Endodermal cell (in vitro differentiated cells): ENCODE results near the gene FUT7. TPM values are rescaled to one million over a fixed set of nuclear protein-coding genes. Genes with fewer than 3 reads are reported as not detected.

Experiments used
- DNase-seq: peaks from one replicate; pipeline ENCODE4 v3.0.0-alpha.2; 2017
- H3K27ac ChIP-seq: 2 replicates; pipeline ENCODE4 v1.5.1; 2013; ENCODE audit warnings: mild to moderate bottlenecking, low read depth, low read length, moderate library complexity
- H3K27me3 ChIP-seq: 2 replicates; pipeline ENCODE4 v1.6.1; 2013; ENCODE audit warnings: mild to moderate bottlenecking, low read length, moderate library complexity; ENCODE audit not compliant: insufficient read depth, control insufficient read depth, poor library complexity, severe bottlenecking
- H3K36me3 ChIP-seq: 2 replicates; pipeline ENCODE4 v1.7.0; 2013; ENCODE audit warnings: mild to moderate bottlenecking, low read length, moderate library complexity; ENCODE audit not compliant: control insufficient read depth, insufficient read depth
- H3K4me1 ChIP-seq: one replicate; pipeline ENCODE4 v1.7.0; 2013; ENCODE audit warnings: low read length; ENCODE audit not compliant: control insufficient read depth, insufficient read depth
- H3K4me3 ChIP-seq: 2 replicates; pipeline ENCODE4 v1.5.1; 2013; ENCODE audit warnings: mild to moderate bottlenecking, low read length, moderate library complexity
- H3K9ac ChIP-seq: 2 replicates; pipeline ENCODE4 v1.6.1; 2013; ENCODE audit warnings: mild to moderate bottlenecking, low read length, moderate library complexity; ENCODE audit not compliant: poor library complexity, severe bottlenecking; ENCODE audit errors: extremely low read depth
- H3K9me3 ChIP-seq: 2 replicates; pipeline ENCODE4 v1.6.1; 2013; ENCODE audit warnings: mild to moderate bottlenecking, low read length, moderate library complexity; ENCODE audit not compliant: control insufficient read depth
- H3K27ac Mint-ChIP-seq: 2 replicates; pipeline ENCODE4 v1.8.0; 2020; ENCODE audit warnings: mixed read lengths
- H3K27me3 Mint-ChIP-seq: 2 replicates; pipeline ENCODE4 v1.8.0; 2021; ENCODE audit warnings: mild to moderate bottlenecking, mixed read lengths; ENCODE audit not compliant: insufficient read depth
- H3K36me3 Mint-ChIP-seq: 2 replicates; pipeline ENCODE4 v1.8.0; 2020; ENCODE audit warnings: low read depth, mixed read lengths
- H3K4me1 Mint-ChIP-seq: 2 replicates; pipeline ENCODE4 v1.8.0; 2020; ENCODE audit warnings: mixed read lengths
- H3K4me3 Mint-ChIP-seq: 2 replicates; pipeline ENCODE4 v1.8.0; 2020; ENCODE audit warnings: mild to moderate bottlenecking, moderate library complexity, mixed read lengths
- H3K9me3 Mint-ChIP-seq: 2 replicates; pipeline ENCODE4 v1.8.0; 2020; ENCODE audit warnings: mild to moderate bottlenecking, mixed read lengths
- CTCF ChIP-seq: fragments of 200-600 bp; sonication (generic); conservative IDR thresholded peaks from 2 replicates; pipeline ENCODE4 v1.5.0; 2021; ENCODE audit warnings: antibody characterized with exemption, mild to moderate bottlenecking
- WGBS, 2 experiments: methylation state at CpG; one replicate each; pipeline versions ENCODE4 v1.1.5 to v1.1.7; 2013; ENCODE audit warnings: missing lambda C conversion rate in 2 of 2, mixed read lengths in 1 of 2; ENCODE audit not compliant: insufficient coverage in 1 of 2, insufficient read length in 1 of 2; 5-methylcytosine and 5-hydroxymethylcytosine counted together
- total RNA-seq, 2 donors: library from RNA; stranded (reverse); fragmentation: NEBNext Ultra II Directional in 1 of 2; extraction: Animal tissue kit (Norgen Biotek cat#: 25700) in 1 of 2; gene quantifications; 2 replicates in 1 of 2; 3 replicates in 1 of 2; pipeline ENCODE4 v1.2.1, GENCODE V29; 2021

FUT7 gene
- total RNA-seq, 2 donors from 2014 or later = not detected

- H3K27me3 ChIP-seq = peaks cover 32% of the 10 kb centered on the region
- no peaks in the 10 kb centered on the region for H3K4me1 ChIP-seq
Measured at GRCh38 chr9:137056739-137057415, 25.0 kb upstream of the FUT7 start.

GRCh38 chr9:137055385-137056364, 23.8 kb upstream of the FUT7 start:
- H3K36me3 ChIP-seq = no peaks in the 10 kb centered on the region
- H3K4me1 ChIP-seq = no peaks in the 10 kb centered on the region
- Mint-ChIP-seq H3K9me3 (no peaks in the 10 kb centered on the region), H3K4me1 (peaks cover 2% of the 10 kb centered on the region), H3K27ac (no peak overlapping the region), H3K27me3 (peaks cover 31% of the 10 kb centered on the region), H3K4me3 (no peak overlapping the region), H3K36me3 (no peaks in the 10 kb centered on the region)
- peaks cover 44% of the 10 kb centered on the region for H3K27me3 ChIP-seq
- 78 to 87% methylated on average over 18 to 28 of the region's 28 CpGs for WGBS, 2 experiments
- no peak for TF ChIP-seq CTCF
- no peak overlapping the region for H3K4me3 ChIP-seq
- H3K9ac ChIP-seq = no peak overlapping the region
- H3K9me3 ChIP-seq = no peaks in the 10 kb centered on the region
- no peak overlapping the region for H3K27ac ChIP-seq
- no peak for DNase-seq

More at GRCh38 chr9:137056739-137057415, 25.0 kb upstream of the FUT7 start:
- H3K4me1 Mint-ChIP-seq = peaks cover 2% of the 10 kb centered on the region
- H3K9me3 ChIP-seq = no peaks in the 10 kb centered on the region
- H3K27me3 Mint-ChIP-seq = peaks cover 24% of the 10 kb centered on the region
- H3K36me3 ChIP-seq = no peaks in the 10 kb centered on the region
- H3K9ac ChIP-seq = no peak overlapping the region
- H3K4me3 Mint-ChIP-seq = no peak overlapping the region
- H3K27ac Mint-ChIP-seq = no peak overlapping the region
- H3K4me3 ChIP-seq = no peak overlapping the region
- WGBS, 2 experiments = 92 to 93% methylated on average over 10 to 17 of the region's 17 CpGs
- no peak for TF ChIP-seq CTCF
- H3K9me3 Mint-ChIP-seq = no peaks in the 10 kb centered on the region
- no peak for DNase-seq
- no peak overlapping the region for H3K27ac ChIP-seq
- H3K36me3 Mint-ChIP-seq = no peaks in the 10 kb centered on the region

- H3K9ac ChIP-seq = no peak overlapping the region
- Mint-ChIP-seq H3K27me3 (peaks cover 38% of the 10 kb centered on the region), H3K36me3 (no peaks in the 10 kb centered on the region)
Measured at GRCh38 chr9:137054932-137055384, 23.1 kb upstream of the FUT7 start.

More at GRCh38 chr9:137054932-137055384, 23.1 kb upstream of the FUT7 start:
- no peak overlapping the region for H3K27ac ChIP-seq
- H3K4me1 ChIP-seq = no peaks in the 10 kb centered on the region
- WGBS, 2 experiments = 90 to 93% methylated on average over 14 to 17 of the region's 17 CpGs
- no peaks in the 10 kb centered on the region for H3K9me3 Mint-ChIP-seq
- H3K27ac Mint-ChIP-seq = no peak overlapping the region
- no peaks in the 10 kb centered on the region for H3K9me3 ChIP-seq
- no peak overlapping the region for H3K4me3 ChIP-seq
- H3K36me3 ChIP-seq = no peaks in the 10 kb centered on the region
- peak overlapping the region; percentile 40 for H3K4me3 Mint-ChIP-seq
- TF ChIP-seq CTCF = no peak
- H3K4me1 Mint-ChIP-seq = peaks cover 2% of the 10 kb centered on the region
- H3K27me3 ChIP-seq = peaks cover 52% of the 10 kb centered on the region
- DNase-seq = no peak
